GM18858 (cell line): ENCODE measurements around the gene FNDC3B.

ENCODE experiments used
- ATAC-seq: cut with Tn5 transposase; IDR thresholded peaks from one replicate; pipeline ENCODE4 v1.9.1; 2021; ENCODE audit not compliant: unreplicated experiment

Gene FNDC3B

GRCh38 chr3:172376402-172376801 is 337.0 kb downstream of the FNDC3B start:
- ATAC-seq, result no peak

GRCh38 chr3:172376881-172377280 is 337.5 kb downstream of the FNDC3B start:
- ATAC-seq, result no peak

GRCh38 chr3:172378439-172378838 is 339.1 kb downstream of the FNDC3B start:
- ATAC-seq, result no peak

GRCh38 chr3:172379372-172379771 is 340.0 kb downstream of the FNDC3B start:
- no peak for ATAC-seq

GRCh38 chr3:172380632-172381031 is 341.3 kb downstream of the FNDC3B start:
- ATAC-seq, result no peak

GRCh38 chr3:172383306-172383796 is 344.0 kb downstream of the FNDC3B start:
- no peak for ATAC-seq

GRCh38 chr3:172384836-172385235 is 345.5 kb downstream of the FNDC3B start:
- ATAC-seq, result no peak

- no peak for ATAC-seq
Measured at GRCh38 chr3:172387728-172388127, 348.4 kb downstream of the FNDC3B start.

- no peak for ATAC-seq
Measured at GRCh38 chr3:172388412-172389078, 349.2 kb downstream of the FNDC3B start.

GRCh38 chr3:172390792-172391191 is 351.4 kb downstream of the FNDC3B start:
- no peak for ATAC-seq

- no peak for ATAC-seq
Measured at GRCh38 chr3:172391592-172392302, 352.4 kb downstream of the FNDC3B start.

GRCh38 chr3:172394692-172395091 is 355.3 kb downstream of the FNDC3B start:
- no peak for ATAC-seq

- ATAC-seq, result no peak
Measured at GRCh38 chr3:172396400-172396799, 357.0 kb downstream of the FNDC3B start.

- ATAC-seq, result no peak
Measured at GRCh38 chr3:172397716-172398405, 358.5 kb downstream of the FNDC3B start.

GRCh38 chr3:172398484-172398883 is 359.1 kb downstream of the FNDC3B start:
- no peak for ATAC-seq

GRCh38 chr3:172402090-172402489 is 362.7 kb downstream of the FNDC3B start:
- ATAC-seq, result no peak

- ATAC-seq, result no peak
Measured at GRCh38 chr3:172402892-172403643, 363.7 kb downstream of the FNDC3B start.

GRCh38 chr3:172404237-172404962 is 365.0 kb downstream of the FNDC3B start:
- ATAC-seq, result no peak

GRCh38 chr3:172405914-172406313 is 366.5 kb downstream of the FNDC3B start:
- no peak for ATAC-seq

GRCh38 chr3:172407872-172408271 is 368.5 kb downstream of the FNDC3B start:
- no peak for ATAC-seq
